GM19025 (cell line): ENCODE results near the gene ZC3H13.

Experiments used
- ATAC-seq: cut with Tn5 transposase; IDR thresholded peaks from one replicate; pipeline ENCODE4 v1.9.1; 2021; ENCODE audit warnings: mild to moderate bottlenecking, low read depth, moderate library complexity; ENCODE audit not compliant: unreplicated experiment

The ZC3H13 gene

GRCh38 chr13:45943120-45943519, 109.4 kb downstream of the ZC3H13 start:
- ATAC-seq: no peak

DNA sequence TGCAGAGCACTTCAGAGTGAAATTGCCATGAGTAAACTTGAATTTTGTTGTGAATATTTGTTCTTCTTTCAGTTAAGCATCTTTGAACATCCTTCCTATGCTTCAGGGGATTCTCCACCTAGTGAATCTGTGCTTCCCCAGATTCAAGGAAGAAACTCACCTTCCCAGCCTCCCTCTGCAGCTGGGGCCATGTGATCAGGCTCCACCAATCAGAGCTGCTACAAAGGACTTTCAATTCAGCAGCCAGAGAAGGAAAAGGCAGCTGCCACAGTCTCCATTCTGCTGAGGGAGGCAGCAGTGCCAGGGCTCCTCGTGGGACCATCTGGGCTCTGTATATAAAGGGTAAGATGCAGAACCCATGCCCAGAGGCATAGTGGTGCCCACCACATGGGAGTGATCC, 111.3 kb downstream of the ZC3H13 start:
- no peak for ATAC-seq

DNA sequence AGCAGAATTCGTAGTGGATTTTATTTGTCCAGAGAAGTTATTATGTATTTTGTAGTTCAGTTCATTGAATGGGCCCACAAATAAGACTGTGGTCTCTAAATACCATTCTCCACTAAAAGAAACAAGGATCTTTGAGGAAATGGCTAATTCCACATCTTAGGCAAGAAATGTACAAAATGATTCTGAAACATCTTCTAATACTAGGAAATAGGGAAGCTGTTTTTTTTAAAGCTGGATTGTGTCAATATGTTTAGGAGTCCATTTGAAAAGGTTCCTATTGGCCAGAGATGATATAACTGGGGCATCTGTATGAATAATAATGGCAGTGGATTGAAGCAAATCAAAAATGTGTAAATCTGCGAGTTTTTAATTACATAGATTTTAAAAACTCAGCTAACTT, 112.5 kb downstream of the ZC3H13 start:
- no peak for ATAC-seq

DNA sequence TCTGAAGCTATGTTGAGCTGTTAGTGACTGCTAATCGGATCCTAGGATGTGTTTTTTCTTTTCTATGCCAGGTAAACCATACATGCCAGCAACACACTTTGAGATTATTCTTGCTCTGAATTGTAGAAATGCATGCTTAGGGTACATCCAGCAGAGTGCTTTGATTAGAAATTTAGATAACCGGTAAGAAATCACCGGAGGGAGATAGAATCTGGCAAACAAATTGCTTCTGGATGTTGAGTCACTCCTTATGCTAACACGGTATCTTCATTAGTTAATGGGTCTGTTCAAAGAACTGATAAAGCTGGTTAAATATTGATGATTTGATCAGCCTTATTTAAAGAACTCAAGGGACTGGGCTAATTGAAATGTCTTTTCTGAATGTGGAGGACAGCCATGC, 115.9 kb downstream of the ZC3H13 start:
- ATAC-seq: no peak

DNA sequence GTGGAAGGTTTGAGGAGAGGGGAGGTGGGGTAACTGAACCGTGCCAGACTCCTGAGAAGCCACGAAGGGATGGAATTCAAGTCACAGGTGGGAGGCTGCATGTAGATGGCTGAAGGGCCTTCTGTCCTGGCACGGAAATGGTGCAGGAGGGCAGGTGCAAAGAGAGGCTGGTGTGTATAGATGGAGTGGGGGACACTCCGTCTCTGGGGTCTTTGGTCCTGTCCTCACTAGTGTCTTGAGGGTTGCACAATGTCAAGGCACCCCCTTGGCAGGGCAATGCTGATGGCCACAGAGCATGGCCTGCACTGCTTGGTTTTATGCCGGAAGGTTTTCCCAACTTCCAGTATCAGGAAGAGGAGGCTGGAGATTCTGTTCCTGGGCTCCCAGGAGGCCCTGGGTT, 118.3 kb downstream of the ZC3H13 start:
- ATAC-seq: no peak

- no peak for ATAC-seq
Observed at GRCh38 chr13:45933203-45933908, 119.2 kb downstream of the ZC3H13 start.

DNA sequence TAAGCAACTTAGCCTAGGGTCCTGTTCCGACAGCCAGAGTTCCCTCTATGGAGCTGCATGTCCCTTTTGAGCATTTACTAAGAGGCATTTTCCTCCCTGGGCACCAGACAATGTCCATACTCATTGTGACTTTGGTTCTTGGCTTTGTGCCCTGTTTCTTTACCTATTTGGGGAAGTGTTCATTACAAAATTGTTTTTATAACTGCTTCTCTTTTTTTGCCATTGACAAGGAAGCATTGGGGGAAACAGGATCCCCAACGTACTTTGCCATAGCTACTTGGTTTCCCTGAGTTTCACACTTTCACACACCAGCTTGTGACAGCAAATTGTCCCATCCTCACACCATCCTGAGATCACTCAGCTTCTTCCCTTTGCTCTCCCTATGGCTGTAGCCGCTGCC, 119.9 kb downstream of the ZC3H13 start:
- ATAC-seq: no peak

DNA sequence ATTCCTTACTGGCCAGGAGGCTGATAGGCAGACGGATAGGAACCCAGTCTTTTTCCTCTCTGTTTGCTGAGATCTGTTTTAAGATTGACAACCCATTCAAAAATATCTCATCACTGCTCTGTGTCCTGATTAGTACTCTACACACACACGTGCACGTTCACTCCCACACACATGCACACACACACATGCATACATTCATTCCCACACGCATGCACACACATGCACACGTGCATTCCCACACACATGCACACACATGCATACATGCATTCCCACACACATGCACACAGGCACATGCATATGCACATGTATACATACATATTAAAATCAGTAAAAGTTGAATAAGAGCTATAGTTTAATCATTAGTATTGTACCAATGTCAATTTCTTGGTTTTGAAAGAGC, 120.4 kb downstream of the ZC3H13 start:
- no peak for ATAC-seq

GRCh38 chr13:45931211-45931610, 121.3 kb downstream of the ZC3H13 start:
- ATAC-seq: no peak

GRCh38 chr13:45930177-45930576, 122.4 kb downstream of the ZC3H13 start:
- ATAC-seq: no peak

GRCh38 chr13:45928843-45929242, 123.7 kb downstream of the ZC3H13 start:
- no peak for ATAC-seq

- ATAC-seq: no peak
Observed at GRCh38 chr13:45928176-45928575, 124.4 kb downstream of the ZC3H13 start.

GRCh38 chr13:45926741-45927140, 125.8 kb downstream of the ZC3H13 start:
- no peak for ATAC-seq

DNA sequence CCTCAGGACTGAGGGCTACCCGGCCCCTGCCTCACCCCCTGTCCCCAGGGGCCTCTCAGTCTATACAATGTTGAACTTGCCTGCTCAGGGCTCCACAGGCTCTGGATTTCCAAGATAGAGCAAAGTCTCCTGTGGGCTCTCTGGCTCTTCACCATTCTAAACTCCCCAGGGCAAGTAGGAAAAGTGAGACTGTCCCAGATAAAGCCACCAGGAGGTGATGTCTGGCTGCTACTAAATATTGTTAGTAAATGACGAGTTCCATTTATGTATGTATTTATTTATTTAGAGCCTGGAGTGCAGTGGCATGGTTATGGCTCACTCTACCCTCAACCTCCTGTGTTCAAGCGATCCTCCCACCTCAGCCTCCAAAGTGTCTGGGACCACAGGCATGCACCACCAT, 127.4 kb downstream of the ZC3H13 start:
- no peak for ATAC-seq

DNA sequence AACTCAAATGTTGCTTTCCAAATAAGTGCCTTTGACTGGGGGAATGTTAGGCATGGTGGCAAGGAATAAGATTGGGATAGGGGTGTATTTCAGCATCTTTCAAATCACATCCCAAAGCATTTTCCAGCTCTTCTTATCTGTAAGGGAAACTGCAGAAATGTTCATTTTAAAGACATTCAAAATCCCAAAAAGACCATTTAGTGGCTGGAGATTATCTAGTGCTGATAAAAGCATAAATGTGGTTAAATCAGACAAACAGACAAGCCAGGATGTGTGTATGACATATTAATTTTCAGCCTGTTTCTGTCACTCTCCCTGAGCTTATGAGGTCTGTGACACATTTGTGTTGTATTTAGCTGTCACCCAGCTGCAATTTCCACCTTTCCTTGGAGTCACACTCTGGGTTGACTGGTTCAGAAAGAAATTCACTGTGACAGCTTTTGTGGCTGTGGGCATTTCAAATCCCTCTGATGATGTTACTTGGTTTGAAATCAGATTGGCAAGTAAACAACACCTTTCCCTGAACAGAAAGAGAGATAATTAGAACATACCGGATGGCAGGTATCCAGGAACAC, 131.3 kb downstream of the ZC3H13 start:
- no peak for ATAC-seq

GRCh38 chr13:45918597-45918996, 133.9 kb downstream of the ZC3H13 start:
- ATAC-seq: no peak

DNA sequence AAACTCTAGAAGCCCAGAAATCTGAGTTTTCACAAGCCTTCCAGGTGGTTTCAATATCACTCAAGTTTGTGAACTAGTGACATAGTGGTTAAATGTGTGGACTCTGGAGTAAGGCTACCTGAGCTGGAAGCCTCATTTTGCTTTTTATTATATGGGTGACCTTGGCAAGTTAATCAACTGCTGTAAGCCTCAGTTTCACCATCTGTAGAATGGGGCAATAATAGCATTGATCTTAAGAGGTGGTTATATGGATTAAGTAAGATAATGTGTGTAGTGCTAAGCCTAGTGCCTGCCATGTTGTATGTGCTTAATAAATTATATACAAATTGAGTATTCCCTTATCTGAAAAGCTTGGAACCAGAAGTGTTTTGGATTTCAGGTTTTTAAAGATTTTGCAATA, 135.5 kb downstream of the ZC3H13 start:
- no peak for ATAC-seq

DNA sequence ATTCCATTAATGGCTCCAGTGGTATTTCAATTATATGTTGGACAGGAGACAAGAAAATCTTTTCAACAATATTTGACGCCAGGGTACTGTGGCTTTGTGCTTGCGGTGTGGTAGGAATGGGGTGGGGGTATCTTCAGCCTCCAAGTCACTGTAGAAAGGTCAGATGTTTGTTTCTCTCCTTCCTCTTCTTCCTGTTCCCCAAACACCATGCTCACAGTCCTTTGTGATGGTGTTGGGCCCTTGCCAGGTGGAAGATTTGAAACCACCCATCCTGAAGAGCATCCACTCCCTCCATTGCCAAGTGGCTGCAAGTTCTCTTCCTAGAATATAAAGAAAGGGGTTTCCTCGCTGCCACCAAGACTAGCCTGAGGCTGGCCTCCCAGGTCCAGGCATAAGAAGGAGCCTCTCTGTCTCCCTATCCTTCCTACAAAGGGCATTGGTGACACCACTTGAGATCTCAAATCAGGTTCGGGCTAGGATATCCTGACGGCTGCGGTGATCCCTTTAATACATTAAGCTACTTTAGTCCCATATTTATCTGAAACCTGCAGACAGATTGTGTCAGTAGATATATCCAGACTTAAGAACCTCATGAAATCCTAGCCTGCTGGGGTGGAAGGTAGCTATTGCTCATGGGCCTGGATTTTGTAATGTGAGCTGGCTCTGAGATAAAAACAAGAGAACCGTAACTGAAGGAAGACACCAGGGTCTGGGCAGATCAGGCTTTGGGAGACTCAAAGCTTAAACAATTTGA, 136.7 kb downstream of the ZC3H13 start:
- no peak for ATAC-seq

GRCh38 chr13:45909673-45910072, 142.9 kb downstream of the ZC3H13 start:
- ATAC-seq: no peak

- no peak for ATAC-seq
Observed at GRCh38 chr13:45909089-45909488, 143.5 kb downstream of the ZC3H13 start.

- ATAC-seq: no peak
Observed at GRCh38 chr13:45907503-45907902, 145.0 kb downstream of the ZC3H13 start.
